Measurements from ENCODE around the gene KCNQ5.

The KCNQ5 gene

DNA sequence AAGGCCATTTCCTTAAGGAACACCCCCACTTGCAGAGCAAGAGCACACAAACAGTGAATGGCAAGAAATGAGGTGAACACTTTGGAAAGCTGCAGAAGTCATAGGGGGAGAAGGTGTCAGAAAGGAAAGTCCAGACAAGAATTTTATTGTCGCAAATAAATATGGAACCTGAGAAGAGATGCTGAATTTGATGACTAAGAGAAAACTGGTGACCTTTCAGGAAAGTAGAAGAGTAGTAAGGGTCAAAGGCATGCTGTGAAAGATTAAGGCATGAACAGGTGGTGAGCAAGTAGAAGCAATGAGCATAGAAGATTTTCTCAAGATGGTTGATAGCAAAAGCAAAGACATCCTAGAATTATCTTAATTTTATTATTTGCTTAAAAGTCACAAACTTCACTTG, 194.2 kb downstream of the KCNQ5 start:
- Histone ChIP-seq H3K9me3 (ENCODE audit: control insufficient read depth, low read depth, low read length) (no peaks in the 10 kb centered on the region), H3K4me3 (ENCODE audit: low read length) (no peak overlapping the region), H3K36me3 (ENCODE audit: control insufficient read depth, low read depth, low read length) (no peaks in the 10 kb centered on the region), H3K27me3 (ENCODE audit: control insufficient read depth, insufficient read depth, low read length) (no peaks in the 10 kb centered on the region), H3K4me1 (ENCODE audit: control insufficient read depth, low read depth, low read length) (peaks cover 14% of the 10 kb centered on the region), H3K9ac (ENCODE audit: low read length) (no peak overlapping the region), H3K27ac (ENCODE audit: low read length) (no peak overlapping the region)

DNA sequence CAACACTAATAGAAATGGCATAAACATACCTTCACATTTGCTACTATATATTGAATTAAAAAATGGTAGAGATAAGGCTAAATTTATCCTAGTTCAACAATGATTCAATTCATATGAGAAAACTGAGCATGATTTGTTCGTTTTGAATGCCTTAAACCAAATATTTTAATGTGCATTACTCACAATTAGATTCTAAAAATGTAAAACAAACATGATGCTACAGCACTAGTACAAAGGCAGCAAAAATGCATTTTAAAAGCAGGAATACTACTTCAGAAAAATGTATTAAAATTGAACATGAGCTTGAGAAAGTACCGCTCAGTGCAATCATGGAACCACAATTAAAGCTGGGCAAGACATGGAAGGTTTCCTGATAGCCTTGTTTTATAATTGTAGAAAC, 195.3 kb downstream of the KCNQ5 start:
- no peak overlapping the region for H3K9ac ChIP-seq (ENCODE audit: low read length)
- no peaks in the 10 kb centered on the region for H3K27me3 ChIP-seq (ENCODE audit: control insufficient read depth, insufficient read depth, low read length)
- H3K9me3 ChIP-seq (ENCODE audit: control insufficient read depth, low read depth, low read length) = no peaks in the 10 kb centered on the region
- no peaks in the 10 kb centered on the region for H3K36me3 ChIP-seq (ENCODE audit: control insufficient read depth, low read depth, low read length)
- H3K27ac ChIP-seq (ENCODE audit: low read length) = no peak overlapping the region
- no peak overlapping the region for H3K4me3 ChIP-seq (ENCODE audit: low read length)
- H3K4me1 ChIP-seq (ENCODE audit: control insufficient read depth, low read depth, low read length) = peaks cover 5% of the 10 kb centered on the region

DNA sequence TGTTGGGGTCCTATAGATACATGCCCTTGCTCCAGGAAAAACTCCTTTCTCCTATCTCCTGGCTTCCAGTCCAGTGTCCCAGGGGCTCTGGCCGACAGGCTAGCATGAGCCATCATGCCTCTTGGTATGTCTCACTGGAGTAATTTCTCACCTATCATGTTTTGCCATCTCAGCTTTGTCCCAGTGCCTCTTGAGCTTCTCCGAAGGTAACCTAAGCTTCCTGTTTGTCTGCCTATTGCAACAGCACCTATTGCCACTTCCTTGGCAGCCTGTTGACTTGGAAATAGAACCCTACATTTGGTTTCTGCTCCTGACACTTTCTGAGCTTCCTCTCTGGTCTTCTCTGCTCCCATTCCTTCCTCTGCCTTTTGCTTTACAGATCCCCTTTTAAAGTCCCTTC, 197.7 kb downstream of the KCNQ5 start:
- H3K4me1 ChIP-seq (ENCODE audit: control insufficient read depth, low read depth, low read length) = no peaks in the 10 kb centered on the region
- no peak overlapping the region for H3K27ac ChIP-seq (ENCODE audit: low read length)
- H3K4me3 ChIP-seq (ENCODE audit: low read length) = no peak overlapping the region
- no peaks in the 10 kb centered on the region for H3K36me3 ChIP-seq (ENCODE audit: control insufficient read depth, low read depth, low read length)
- no peak overlapping the region for H3K9ac ChIP-seq (ENCODE audit: low read length)
- H3K9me3 ChIP-seq (ENCODE audit: control insufficient read depth, low read depth, low read length) = no peaks in the 10 kb centered on the region
- no peaks in the 10 kb centered on the region for H3K27me3 ChIP-seq (ENCODE audit: control insufficient read depth, insufficient read depth, low read length)

DNA sequence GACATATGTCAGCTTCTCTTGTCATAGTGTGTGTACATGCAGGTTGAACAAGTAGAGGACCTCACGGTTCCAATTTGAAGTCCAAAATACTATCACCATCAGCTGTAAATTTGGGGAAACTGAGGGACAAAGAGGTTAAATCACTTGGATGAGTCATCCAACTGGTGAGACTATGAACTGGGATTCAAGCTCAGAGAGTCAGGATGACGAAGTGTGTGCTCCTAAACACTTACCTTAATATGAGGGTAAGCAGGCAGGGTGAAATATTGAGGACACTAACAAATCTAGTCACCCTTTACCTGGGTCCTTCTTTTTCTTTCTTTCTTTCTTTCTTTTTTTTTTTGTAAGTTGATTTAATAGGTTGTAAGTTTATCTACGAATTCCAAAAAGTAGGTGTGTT, 198.3 kb downstream of the KCNQ5 start:
- Histone ChIP-seq H3K36me3 (ENCODE audit: control insufficient read depth, low read depth, low read length) (no peaks in the 10 kb centered on the region), H3K9ac (ENCODE audit: low read length) (no peak overlapping the region), H3K4me3 (ENCODE audit: low read length) (no peak overlapping the region), H3K27me3 (ENCODE audit: control insufficient read depth, insufficient read depth, low read length) (no peaks in the 10 kb centered on the region), H3K27ac (ENCODE audit: low read length) (no peak overlapping the region), H3K9me3 (ENCODE audit: control insufficient read depth, low read depth, low read length) (no peaks in the 10 kb centered on the region), H3K4me1 (ENCODE audit: control insufficient read depth, low read depth, low read length) (no peaks in the 10 kb centered on the region)

DNA sequence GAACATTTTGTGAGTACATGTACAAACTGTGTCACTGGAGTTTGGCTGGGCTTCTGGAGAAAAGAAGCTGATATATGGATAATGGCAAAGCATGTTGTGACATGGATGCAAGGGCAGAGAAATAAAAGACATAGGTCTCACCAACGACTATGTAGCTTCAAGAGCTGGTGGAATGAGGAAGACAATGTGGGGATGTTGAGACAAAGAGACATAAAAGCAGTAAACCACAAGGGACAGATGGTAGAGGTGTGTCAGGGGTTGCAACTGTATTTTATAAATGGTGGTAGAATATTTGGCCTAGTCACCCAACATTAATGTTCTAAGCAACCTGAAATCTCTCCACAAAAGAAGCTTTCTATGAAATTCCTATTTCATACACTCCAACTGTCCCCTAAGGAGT, 199.0 kb downstream of the KCNQ5 start:
- Histone ChIP-seq H3K4me3 (ENCODE audit: low read length) (no peak overlapping the region), H3K4me1 (ENCODE audit: control insufficient read depth, low read depth, low read length) (no peaks in the 10 kb centered on the region), H3K36me3 (ENCODE audit: control insufficient read depth, low read depth, low read length) (no peaks in the 10 kb centered on the region), H3K9me3 (ENCODE audit: control insufficient read depth, low read depth, low read length) (no peaks in the 10 kb centered on the region), H3K27me3 (ENCODE audit: control insufficient read depth, insufficient read depth, low read length) (no peaks in the 10 kb centered on the region), H3K9ac (ENCODE audit: low read length) (no peak overlapping the region), H3K27ac (ENCODE audit: low read length) (no peak overlapping the region)

DNA sequence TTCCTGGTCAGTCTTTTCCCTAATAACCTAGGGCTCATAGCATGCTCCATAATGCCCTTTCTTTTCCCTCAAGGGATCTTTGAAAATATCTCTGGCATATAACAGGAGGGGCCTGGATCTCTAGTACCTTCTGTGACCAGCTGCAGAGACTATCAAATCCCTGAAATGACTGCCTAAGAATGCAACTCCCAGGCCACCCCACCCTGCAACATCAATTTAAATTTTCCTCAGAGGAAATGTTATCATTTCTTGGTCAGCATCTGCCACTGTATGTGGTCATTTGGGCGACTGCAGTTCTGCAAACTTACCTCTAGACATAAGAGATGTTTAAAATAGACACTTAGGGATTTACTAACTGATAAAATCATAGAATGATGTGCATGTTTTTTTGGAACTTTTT, 200.2 kb downstream of the KCNQ5 start:
- Histone ChIP-seq H3K9ac (ENCODE audit: low read length) (no peak overlapping the region), H3K27me3 (ENCODE audit: control insufficient read depth, insufficient read depth, low read length) (no peaks in the 10 kb centered on the region), H3K4me1 (ENCODE audit: control insufficient read depth, low read depth, low read length) (no peaks in the 10 kb centered on the region), H3K27ac (ENCODE audit: low read length) (no peak overlapping the region), H3K4me3 (ENCODE audit: low read length) (no peak overlapping the region), H3K36me3 (ENCODE audit: control insufficient read depth, low read depth, low read length) (no peaks in the 10 kb centered on the region), H3K9me3 (ENCODE audit: control insufficient read depth, low read depth, low read length) (no peaks in the 10 kb centered on the region)

DNA sequence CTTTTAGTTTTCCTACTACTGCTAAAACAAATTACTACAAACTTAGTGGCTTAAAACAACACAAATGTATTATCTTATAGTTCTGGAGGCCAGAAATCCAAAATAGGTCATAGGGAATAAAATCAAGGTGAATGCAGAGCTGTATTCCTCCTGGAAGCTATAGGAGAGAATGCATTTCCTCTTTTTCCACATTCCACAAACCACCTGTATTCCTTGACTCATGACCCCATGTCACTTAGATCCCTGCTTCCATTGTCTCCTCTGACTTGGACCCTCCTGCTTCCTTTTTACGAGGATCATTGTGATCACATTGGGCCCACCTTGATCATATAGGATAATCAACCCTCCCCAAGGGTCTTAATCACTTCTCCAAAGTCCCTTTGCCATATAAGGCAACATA, 200.8 kb downstream of the KCNQ5 start:
- no peaks in the 10 kb centered on the region for H3K27me3 ChIP-seq (ENCODE audit: control insufficient read depth, insufficient read depth, low read length)
- H3K9ac ChIP-seq (ENCODE audit: low read length) = no peak overlapping the region
- no peak overlapping the region for H3K27ac ChIP-seq (ENCODE audit: low read length)
- H3K36me3 ChIP-seq (ENCODE audit: control insufficient read depth, low read depth, low read length) = no peaks in the 10 kb centered on the region
- no peaks in the 10 kb centered on the region for H3K9me3 ChIP-seq (ENCODE audit: control insufficient read depth, low read depth, low read length)
- H3K4me3 ChIP-seq (ENCODE audit: low read length) = no peak overlapping the region
- H3K4me1 ChIP-seq (ENCODE audit: control insufficient read depth, low read depth, low read length) = no peaks in the 10 kb centered on the region

DNA sequence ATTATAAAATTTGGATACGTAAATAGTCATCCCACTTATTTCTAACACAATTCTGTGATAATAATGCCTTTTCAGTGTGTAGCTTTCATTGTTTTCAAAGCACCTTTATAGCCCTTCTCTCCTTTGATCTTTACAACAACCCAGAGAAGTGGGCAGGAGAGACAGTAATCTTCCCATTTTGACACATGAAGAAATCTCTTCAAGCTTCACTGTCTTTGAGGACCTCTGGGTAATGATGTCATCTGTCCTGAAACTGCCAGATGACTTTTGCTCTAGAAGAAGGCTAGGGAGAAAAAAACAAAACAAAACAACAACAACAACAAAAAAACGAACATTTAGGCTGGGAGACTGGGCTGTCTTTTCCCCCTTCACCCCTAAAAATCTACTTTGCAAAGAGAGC, 203.0 kb downstream of the KCNQ5 start:
- Histone ChIP-seq H3K9me3 (ENCODE audit: control insufficient read depth, low read depth, low read length) (no peaks in the 10 kb centered on the region), H3K9ac (ENCODE audit: low read length) (no peak overlapping the region), H3K27me3 (ENCODE audit: control insufficient read depth, insufficient read depth, low read length) (no peaks in the 10 kb centered on the region), H3K36me3 (ENCODE audit: control insufficient read depth, low read depth, low read length) (no peaks in the 10 kb centered on the region), H3K27ac (ENCODE audit: low read length) (no peak overlapping the region), H3K4me3 (ENCODE audit: low read length) (no peak overlapping the region), H3K4me1 (ENCODE audit: control insufficient read depth, low read depth, low read length) (no peaks in the 10 kb centered on the region)

DNA sequence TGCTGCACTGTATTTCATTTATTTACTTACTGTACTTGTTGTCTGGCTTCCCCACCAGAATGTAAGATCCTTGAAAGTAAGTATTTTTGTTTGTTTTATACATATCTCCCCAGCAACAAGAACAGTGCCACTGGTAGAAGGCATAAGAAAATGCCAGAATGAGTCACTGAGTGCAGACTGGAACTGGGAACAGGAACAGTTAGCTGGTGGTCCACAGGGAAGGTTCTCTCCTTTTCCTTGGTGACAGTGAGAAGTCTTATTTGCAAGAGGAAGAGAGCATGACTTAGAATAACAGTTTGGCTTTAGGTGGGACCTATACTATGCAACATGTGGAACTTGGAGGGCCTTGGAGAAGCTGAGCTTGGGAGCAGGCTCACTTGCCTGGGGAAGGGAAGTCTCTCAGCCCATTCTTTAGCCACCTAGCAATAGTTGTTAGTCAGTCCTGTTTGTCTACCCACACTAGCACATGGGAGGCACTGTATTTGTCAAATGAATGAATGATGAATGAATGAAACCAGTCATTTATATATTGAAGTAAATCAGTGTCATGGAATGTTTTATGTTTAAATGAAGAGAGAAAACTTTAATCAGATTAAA, 203.5 kb downstream of the KCNQ5 start:
- Histone ChIP-seq H3K9me3 (ENCODE audit: control insufficient read depth, low read depth, low read length) (no peaks in the 10 kb centered on the region), H3K4me3 (ENCODE audit: low read length) (no peak overlapping the region), H3K36me3 (ENCODE audit: control insufficient read depth, low read depth, low read length) (no peaks in the 10 kb centered on the region), H3K9ac (ENCODE audit: low read length) (no peak overlapping the region), H3K27ac (ENCODE audit: low read length) (no peak overlapping the region), H3K27me3 (ENCODE audit: control insufficient read depth, insufficient read depth, low read length) (no peaks in the 10 kb centered on the region), H3K4me1 (ENCODE audit: control insufficient read depth, low read depth, low read length) (no peaks in the 10 kb centered on the region)

DNA sequence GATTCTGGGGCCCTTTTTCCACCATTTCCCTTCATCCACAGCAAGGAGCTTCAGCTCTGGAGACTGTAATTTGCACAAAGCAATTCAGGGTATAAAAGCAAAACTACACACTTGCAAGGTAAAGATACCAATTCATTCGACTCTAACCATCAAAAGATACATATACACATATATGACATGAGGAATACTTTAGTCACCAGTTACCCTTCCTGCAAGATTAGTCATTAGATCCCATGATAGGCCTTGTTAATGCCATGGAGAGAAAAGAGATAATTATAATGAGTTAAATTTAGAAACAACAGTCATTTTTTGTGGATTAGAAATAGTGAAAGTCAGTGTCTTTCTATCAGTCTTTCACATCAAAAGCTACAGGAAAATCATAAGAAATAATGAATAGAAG, 204.2 kb downstream of the KCNQ5 start:
- H3K36me3 ChIP-seq (ENCODE audit: control insufficient read depth, low read depth, low read length) = no peaks in the 10 kb centered on the region
- H3K4me1 ChIP-seq (ENCODE audit: control insufficient read depth, low read depth, low read length) = no peaks in the 10 kb centered on the region
- no peak overlapping the region for H3K4me3 ChIP-seq (ENCODE audit: low read length)
- no peak overlapping the region for H3K27ac ChIP-seq (ENCODE audit: low read length)
- no peak overlapping the region for H3K9ac ChIP-seq (ENCODE audit: low read length)
- H3K9me3 ChIP-seq (ENCODE audit: control insufficient read depth, low read depth, low read length) = no peaks in the 10 kb centered on the region
- H3K27me3 ChIP-seq (ENCODE audit: control insufficient read depth, insufficient read depth, low read length) = no peaks in the 10 kb centered on the region

DNA sequence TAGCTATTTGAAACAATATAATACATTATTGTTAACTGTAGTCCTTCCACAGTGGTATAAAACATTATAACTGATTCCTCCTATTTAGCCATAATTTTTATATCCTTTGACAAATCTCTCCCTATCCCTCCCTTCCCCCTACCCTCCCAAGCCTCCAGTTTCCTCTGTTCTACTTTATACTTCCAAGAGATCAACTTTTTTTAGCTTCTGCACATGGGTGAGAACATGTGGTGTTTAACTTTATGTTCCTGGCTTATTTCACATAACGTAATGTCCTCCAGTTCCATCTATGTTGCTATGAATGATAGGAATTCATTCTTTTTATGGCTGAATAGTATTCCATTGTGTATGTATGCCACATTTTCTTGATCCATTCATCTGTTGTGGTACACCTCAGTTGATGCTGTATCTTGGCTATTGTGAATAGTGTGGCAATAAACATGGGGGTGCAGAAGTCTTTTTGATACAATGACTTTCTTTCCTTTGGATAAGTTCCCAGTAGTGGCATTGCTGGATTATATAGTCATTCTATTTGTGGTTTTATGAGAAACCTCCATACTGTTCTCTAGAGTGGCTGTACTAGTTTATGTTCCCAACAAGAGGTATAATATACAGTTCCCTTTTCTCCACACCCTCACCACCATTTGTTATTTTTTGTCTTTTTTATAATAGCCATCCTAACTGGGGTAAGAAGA, 205.0 kb downstream of the KCNQ5 start:
- Histone ChIP-seq H3K4me1 (ENCODE audit: control insufficient read depth, low read depth, low read length) (no peaks in the 10 kb centered on the region), H3K4me3 (ENCODE audit: low read length) (no peak overlapping the region), H3K36me3 (ENCODE audit: control insufficient read depth, low read depth, low read length) (no peaks in the 10 kb centered on the region), H3K9me3 (ENCODE audit: control insufficient read depth, low read depth, low read length) (no peaks in the 10 kb centered on the region), H3K27ac (ENCODE audit: low read length) (no peak overlapping the region), H3K9ac (ENCODE audit: low read length) (no peak overlapping the region), H3K27me3 (ENCODE audit: control insufficient read depth, insufficient read depth, low read length) (no peaks in the 10 kb centered on the region)

DNA sequence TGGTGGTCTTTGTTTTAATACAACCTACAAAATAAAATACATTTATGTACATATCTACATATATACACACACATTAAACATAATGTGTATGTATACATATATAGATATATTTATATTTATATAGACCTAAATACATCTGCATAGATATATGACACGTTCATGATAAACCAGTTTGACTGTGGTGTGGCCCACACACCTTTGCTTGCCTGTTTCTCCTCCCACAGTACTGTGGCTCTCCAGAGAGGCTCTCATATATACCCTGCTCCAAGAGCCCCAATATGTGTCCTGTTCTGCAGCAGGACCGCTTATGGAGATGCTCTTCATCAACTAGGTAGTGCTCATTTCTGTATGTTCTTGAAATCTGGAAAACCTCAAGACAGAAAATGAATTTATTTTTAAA, 207.0 kb downstream of the KCNQ5 start:
- H3K9me3 ChIP-seq (ENCODE audit: control insufficient read depth, low read depth, low read length) = no peaks in the 10 kb centered on the region

More for the DNA sequence above, 207.0 kb downstream of the KCNQ5 start:
- no peaks in the 10 kb centered on the region for H3K27me3 ChIP-seq (ENCODE audit: control insufficient read depth, insufficient read depth, low read length)
- H3K9ac ChIP-seq (ENCODE audit: low read length) = no peak overlapping the region
- H3K4me3 ChIP-seq (ENCODE audit: low read length) = no peak overlapping the region
- no peaks in the 10 kb centered on the region for H3K4me1 ChIP-seq (ENCODE audit: control insufficient read depth, low read depth, low read length)
- H3K27ac ChIP-seq (ENCODE audit: low read length) = no peak overlapping the region
- no peaks in the 10 kb centered on the region for H3K36me3 ChIP-seq (ENCODE audit: control insufficient read depth, low read depth, low read length)

Measured in iPS-18a (cell line).